GM21367 (cell line): ENCODE data around the gene PELI2.

Experiments used
- ATAC-seq: cut with Tn5 transposase; IDR thresholded peaks from one replicate; pipeline ENCODE4 v1.9.1; 2021; ENCODE audit not compliant: unreplicated experiment

The PELI2 gene

DNA sequence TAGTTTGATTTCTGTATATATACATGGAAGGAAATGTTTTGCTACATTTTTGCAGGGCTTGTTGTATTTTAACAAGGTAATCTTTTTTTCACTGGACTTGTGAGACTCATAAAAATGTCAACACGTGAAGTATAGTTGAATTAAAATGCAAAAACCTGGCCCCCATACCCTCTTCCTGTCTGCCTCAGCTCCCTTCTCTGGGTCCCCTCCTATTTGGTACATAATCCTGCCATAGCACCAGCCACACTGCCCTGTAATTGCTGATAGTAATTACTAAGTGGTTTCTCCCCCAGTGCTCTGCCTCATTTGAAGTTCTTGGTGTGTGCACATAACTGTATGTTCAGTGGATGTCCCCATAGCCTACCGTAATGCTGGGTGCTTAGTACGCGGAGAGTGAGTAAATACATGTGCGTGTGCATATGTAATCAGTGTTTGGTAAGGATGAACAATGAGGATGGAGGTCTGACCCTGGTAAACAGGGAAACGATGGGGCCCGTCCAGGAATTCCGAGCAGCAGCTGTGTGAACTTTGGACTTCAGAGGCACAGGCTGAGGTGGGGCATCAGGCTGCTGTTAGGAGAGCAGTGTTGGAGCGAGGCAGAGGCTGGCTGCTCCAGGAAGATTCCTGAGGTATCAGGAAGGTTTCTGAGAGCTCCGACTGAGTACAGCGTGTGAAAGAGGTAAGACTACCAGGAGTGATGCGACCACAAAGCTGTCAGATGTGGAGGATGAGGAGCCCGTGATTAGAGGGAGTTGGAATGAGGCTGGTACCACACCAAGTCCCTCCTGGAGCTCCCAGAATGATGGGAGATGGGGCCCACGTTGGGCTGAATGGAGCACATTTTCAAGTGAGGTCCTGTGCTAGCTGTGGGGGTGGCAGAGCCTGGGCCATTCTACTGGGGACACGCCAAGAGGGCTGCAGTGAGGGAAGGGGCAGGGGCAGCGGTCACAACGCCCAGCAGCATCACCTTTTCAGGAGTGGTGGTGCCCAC lies 106.8 kb downstream of the PELI2 start:
- no peak for ATAC-seq

DNA sequence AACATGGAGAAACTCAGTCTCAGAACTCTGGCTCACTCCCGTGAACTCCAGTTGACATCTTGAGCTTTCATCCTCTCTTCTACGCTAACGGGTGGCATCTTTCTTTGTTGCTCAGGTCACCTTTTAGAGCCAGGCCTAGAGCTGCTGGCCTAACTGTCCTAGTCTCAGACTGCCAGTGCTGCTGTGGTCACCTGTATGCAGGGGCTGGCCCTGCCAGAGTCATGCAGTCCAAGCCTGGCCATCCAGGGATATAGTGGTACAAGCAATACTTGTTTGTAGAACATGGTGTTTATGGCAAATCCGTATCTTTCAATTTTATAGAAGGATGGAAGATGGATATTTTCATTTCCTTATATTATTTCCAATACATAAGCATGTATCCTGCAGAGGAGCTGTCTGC lies 117.2 kb downstream of the PELI2 start:
- ATAC-seq, result no peak

- no peak for ATAC-seq
Observed at GRCh38 chr14:56237398-56237797, 119.2 kb downstream of the PELI2 start.

- ATAC-seq, result no peak
Observed at GRCh38 chr14:56241461-56241860, 123.2 kb downstream of the PELI2 start.

GRCh38 chr14:56243110-56243509 lies 124.9 kb downstream of the PELI2 start:
- no peak for ATAC-seq

DNA sequence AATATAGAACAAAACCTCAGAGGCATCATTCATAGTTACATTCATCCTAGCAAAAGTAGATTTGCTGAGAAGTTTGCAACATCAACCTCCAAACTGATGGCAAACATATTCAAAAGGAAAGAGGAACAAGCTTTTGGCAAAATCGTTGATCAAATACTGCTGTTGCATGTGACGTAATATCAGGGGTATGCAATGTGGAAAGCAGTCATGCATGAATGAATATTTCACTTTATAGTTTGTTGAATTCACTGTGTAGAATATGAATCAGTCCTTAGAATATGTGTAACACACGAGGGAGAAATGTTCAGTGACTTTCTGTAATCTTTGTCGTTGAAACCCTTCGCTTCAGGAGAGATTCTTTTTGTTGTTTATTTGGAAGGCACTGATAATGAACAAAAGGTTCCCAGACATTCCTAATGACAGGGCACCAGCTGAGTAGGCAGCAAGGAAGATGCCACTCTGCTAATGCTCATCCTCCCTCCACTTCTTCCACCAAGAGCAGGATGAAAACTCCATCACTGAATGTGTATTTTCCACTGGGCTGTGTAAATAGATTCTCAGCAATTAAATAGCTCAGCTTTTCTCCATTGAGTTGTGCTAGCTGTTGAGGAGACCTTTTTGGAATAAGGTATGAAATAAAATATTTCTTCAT lies 126.1 kb downstream of the PELI2 start:
- no peak for ATAC-seq

DNA sequence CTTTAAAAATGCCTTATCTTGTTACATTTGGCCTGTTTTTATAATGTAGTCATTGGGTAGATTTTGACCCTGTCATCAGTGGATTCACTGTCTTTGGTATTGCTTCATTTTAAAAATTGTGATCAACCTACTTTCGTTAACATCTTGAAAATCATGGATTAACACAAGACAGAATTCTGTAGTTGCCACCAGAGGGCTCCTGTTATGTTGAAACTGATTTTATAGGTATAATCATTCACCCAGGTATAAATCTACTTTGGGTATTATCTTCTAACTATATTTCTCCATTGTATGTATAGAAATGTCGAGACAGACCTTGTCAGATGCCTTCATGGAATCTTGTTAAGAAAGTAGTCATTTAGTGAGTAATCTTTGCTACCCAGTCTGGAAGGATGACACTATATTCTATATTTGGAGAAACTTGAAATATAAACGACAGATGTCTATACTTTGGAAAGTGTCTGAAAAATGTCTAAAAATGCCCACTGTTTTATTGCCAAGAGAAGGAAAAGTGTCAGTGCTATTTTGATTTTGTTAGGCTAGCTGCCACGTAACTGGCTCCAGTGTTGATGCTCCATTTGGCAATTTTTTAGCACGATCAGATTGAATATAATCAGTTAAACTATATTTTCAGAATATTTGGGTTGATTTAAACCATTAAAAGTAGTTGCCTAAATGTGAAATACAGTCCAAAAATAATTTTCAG lies 129.4 kb downstream of the PELI2 start:
- ATAC-seq, result no peak

- ATAC-seq, result no peak
Observed at GRCh38 chr14:56248442-56248841, 130.2 kb downstream of the PELI2 start.

GRCh38 chr14:56261046-56261445 lies 142.8 kb downstream of the PELI2 start:
- ATAC-seq, result no peak

GRCh38 chr14:56262530-56262929 lies 144.3 kb downstream of the PELI2 start:
- ATAC-seq, result no peak

GRCh38 chr14:56268039-56268438 lies 149.8 kb downstream of the PELI2 start:
- ATAC-seq, result no peak

DNA sequence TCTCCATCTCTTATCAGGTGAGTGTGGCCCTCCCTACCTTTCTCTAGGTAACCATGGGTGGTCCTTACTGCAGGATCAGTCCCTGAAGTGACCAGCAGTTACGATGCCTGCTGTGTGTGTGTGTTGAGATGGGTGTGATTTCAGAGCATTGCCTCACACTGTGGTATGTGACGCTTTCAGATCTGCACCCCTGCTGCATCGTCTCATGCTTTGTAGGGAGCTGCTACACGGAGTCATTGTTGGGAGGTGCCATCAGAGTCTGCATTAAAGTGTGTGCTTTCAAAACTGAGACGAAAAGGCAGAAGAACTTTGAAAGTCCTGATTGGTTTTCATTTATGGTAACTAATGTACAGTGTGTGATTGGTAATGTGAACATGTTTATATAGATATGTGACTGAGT lies 150.5 kb downstream of the PELI2 start:
- no peak for ATAC-seq

DNA sequence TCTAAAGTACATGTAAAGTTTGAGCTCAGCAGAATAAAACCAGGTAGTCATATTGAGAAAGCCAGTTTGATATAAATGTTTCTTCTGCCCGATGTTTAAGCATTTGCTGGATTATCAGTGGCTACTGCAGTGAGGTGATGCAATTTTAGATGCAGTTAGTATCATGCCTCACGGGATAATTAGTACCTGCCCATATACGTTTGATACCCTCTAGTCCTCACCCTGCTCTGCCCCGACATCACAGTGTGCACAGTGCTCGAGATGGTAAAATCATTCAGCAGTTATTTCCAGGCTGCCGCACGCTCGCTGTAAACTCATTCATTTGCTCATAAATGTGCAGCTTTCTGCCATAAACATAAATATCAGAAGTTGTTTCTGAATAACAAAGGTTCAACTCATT lies 152.7 kb downstream of the PELI2 start:
- no peak for ATAC-seq

DNA sequence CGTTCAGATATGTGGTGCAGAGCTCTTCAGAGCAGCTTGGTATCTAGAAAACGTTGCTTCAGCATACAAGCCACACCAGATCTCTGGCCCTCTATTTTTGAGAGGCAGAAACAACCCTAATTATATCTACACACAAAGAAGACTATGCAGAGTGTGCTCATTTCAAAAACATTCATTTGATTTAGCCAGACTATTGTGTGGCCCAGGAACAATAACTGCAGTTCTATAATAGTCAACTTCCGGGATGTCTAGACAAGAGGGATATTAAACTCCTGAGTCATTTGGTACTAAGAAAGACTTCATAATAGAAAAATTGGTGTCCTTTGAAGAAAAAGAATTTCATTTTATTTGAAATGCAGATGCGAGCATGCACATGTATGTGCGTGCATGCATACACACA lies 153.8 kb downstream of the PELI2 start:
- no peak for ATAC-seq

DNA sequence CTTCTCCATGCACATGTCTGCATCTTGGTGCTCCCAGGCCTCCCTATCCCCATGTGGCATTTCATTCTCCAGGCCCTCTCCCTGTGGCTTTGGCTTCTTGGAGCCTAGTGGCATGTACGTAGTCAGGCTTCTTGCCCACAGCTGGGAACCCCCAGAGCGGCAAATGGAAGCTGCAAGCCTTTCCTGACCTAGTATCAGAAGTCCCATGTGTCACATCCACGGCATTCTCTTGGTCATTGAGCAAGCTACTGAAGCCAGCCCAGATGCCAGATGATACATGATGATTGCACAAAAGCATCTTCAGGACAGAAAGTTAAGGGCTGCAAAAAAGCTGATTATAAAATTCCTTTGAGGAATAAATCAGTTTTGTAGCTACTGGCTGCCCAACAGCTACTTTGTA lies 154.9 kb downstream of the PELI2 start:
- no peak for ATAC-seq

GRCh38 chr14:56273951-56274350 lies 155.7 kb downstream of the PELI2 start:
- no peak for ATAC-seq

- ATAC-seq, result no peak
Observed at GRCh38 chr14:56274556-56274955, 156.3 kb downstream of the PELI2 start.

DNA sequence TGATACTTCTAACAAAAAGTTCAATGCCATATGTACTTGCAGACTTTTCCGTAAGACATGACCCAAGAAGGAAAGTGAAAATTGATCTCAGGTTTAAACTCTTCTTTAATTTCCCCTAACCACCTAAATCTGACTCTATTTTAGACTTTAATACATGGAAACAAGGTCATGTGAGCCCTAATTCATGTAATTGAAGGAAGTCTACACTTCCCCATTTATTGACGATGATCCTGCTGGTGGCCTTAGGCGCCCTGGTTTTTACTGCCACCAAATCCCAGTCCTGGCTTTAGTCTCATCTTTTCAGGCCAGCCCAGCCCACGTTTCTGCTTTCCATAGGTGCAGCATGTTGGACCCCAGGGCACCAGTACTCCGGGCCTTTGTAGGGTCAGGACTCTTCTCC lies 157.9 kb downstream of the PELI2 start:
- ATAC-seq, result no peak

GRCh38 chr14:56278383-56278782 lies 160.2 kb downstream of the PELI2 start:
- no peak for ATAC-seq

- no peak for ATAC-seq
Observed at GRCh38 chr14:56280843-56281242, 162.6 kb downstream of the PELI2 start.

- ATAC-seq, result no peak
Observed at GRCh38 chr14:56282179-56282578, 164.0 kb downstream of the PELI2 start.

DNA sequence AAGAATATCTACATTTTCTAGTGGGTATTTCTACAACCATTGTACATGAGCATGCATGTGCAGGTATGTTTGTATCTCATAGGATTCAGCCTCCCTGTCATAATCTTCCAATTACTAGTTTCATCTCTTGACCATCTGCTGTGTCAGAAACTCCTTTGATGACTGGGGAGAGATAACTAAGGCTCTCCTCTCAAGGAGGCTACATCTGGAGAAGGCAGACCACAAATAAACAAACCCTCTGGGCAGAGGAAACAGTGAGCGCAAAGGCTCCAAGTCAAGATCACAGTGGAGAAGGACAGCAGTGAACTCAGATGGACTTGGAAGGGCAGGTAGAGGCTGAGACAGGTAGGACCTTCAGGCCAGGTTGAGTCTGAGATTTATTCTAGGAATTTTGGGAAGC lies 166.4 kb downstream of the PELI2 start:
- no peak for ATAC-seq
